GM21367 (cell line): ENCODE measurements around the gene DHTKD1.
"Not testable (repeated sequence)": the region's sequence is repeated elsewhere in the genome, so short reads cannot be mapped to it uniquely, and the experiment has no call there.

Source experiments
- ATAC-seq: cut with Tn5 transposase; IDR thresholded peaks from one replicate; pipeline ENCODE4 v1.9.1; 2021; ENCODE audit not compliant: unreplicated experiment

Gene DHTKD1

GRCh38 chr10:12062754-12063482, 5.8 kb upstream of the DHTKD1 start:
- ATAC-seq = no peak

DNA sequence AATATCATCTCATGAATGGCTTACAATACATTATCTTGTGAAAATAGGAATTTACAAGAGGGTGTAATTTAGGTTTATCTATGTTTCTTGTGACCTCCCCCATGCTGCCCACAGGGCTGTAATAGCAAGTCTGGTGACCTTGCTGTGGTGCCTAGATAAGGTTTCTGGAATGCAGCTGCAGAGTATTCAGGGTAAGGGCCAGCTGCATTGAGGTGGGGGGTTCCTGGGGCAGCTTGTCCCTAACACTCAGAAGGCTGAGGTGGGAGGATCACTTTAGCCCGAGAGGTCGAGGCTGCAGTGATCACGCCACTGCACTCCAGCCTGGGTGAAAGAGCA, 5.3 kb upstream of the DHTKD1 start:
- ATAC-seq = no peak

DNA sequence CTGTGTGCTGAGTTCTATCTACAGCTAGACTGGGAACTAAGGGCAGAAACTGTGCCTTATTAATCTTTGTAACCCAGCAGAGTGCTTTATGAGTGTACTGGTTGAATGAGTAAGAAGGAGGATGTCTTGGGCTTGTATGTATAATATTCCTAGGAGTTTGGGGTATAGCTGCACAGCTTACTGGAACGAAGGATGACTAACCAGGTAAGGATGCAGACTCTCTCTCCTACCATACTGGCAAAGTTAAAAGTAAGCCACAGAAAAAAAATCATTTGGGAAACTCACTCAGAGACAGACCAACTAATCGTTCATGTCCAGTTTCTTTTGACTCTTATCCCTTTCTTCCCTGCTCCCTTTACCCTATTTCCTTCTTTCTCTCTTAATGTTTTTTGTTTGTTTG, 1.4 kb upstream of the DHTKD1 start:
- ATAC-seq = no peak

DNA sequence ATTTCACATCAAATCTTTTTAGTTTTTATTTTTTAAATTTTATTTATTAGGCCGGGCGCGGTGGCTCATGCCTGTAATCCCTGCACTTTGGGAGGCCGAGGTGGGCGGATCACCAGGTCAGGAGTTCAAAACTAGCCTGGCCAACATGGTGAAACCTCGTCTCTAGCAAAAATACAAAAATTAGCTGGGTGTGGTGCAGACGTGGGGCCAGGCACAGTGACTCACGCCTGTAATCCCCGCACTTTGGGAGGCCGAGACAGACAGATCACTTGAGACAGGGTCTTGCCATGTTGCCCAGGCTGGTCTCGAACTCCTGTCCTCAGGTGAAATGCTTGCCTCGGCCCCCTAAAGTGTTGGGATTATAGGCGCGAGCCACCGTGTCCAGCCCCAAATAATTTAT, 2.7 kb downstream of the DHTKD1 start:
- not testable (repeated sequence) for ATAC-seq

DNA sequence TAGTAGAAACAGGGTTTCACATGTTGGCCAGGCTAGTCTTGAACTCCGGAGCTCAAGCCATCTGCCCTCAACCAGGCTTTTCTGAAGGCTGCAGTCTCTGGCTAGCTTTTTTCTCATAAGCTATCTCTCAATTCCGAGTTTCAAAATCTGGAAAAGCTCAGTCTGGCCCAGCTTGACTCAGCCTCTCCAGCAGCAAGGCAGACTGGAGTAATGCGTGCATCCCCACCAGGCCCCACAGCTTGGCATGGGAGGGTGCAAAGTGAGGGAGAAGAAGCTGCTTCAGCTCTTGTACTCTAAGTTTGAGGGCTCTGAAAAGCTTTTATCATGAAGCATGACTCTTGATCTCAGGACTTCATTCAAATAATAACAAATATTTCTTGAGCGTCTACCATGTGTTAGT, 4.8 kb downstream of the DHTKD1 start:
- ATAC-seq = no peak

- ATAC-seq = no peak
Observed at GRCh38 chr10:12077580-12078180, 8.9 kb downstream of the DHTKD1 start.

GRCh38 chr10:12081470-12081869, 12.7 kb downstream of the DHTKD1 start:
- no peak for ATAC-seq

GRCh38 chr10:12081879-12082557, 13.3 kb downstream of the DHTKD1 start:
- ATAC-seq = no peak

DNA sequence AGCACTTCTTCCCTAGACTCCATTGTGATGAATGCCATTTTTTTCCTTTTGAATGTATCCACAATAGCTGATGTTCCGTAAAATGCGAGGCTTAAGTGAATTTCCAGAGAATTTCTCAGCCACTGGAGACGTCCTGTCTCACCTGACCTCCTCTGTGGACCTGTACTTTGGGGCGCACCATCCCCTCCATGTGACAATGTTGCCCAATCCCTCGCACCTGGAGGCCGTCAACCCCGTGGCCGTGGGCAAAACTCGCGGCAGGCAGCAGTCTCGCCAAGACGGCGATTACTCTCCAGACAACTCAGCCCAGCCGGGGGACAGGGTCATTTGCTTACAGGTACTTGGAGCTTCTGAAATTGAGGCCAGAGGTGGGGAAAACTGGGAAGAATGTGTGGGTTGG, 20.2 kb downstream of the DHTKD1 start:
- no peak for ATAC-seq

- ATAC-seq = no peak
Observed at GRCh38 chr10:12091421-12091820, 22.7 kb downstream of the DHTKD1 start.

- ATAC-seq = not testable (repeated sequence)
Observed at GRCh38 chr10:12097361-12097760, 28.6 kb downstream of the DHTKD1 start.

DNA sequence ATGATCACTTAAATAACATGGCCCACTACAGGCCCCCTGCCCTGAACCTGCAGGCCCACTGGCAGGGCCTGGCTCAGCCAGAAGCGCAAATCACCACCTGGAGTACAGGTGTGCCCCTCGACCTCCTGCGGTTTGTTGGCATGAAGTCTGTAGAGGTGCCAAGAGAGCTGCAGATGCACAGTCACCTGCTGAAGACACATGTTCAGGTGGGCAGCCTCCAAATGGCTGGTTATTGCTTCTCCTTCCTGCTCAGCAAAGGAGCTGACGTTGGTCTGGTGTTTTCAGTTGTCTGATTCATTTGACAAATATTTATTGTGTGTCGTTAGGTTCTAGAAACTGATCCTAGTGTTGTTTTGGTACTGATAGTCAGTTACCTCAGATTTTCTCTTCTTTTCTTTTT, 29.0 kb downstream of the DHTKD1 start:
- no peak for ATAC-seq

DNA sequence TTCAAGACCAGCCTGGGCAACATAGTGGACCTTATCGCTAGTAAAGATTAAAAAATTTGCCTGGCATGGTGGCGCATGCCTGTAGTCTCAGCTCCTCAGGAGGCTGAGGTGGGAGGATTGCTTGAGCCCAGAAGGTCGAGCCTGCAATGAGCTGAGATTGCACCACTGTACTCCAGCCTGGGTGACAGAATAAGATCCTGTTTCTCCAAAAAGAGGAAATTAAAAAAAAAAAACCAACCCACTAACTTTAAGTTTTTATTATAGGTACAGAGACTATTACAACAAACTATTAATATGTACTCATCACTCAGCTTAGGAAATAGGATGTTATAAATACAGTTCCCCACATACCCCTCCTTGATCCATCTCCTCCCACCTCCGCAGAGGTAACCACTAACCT, 30.2 kb downstream of the DHTKD1 start:
- ATAC-seq = no peak

DNA sequence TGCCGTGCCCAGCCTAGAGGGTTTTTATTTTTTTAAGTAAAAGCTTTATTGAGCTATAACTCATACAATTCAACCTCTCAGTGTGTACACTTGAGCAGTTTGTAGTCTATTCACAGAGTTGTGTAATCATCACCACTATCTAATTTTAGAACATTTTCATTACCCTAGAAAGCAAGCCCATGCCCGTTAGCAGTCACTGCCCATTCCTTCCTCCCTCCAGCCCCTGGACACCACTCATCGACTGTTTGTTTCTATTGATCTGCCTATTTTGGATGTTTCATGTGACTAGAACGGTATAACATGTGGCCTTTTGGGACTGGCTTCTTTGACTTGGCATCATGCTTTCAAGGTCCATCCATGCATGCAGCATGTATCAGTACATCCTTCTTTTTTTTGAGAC, 35.0 kb downstream of the DHTKD1 start:
- ATAC-seq = no peak

GRCh38 chr10:12107781-12108180, 39.0 kb downstream of the DHTKD1 start:
- ATAC-seq = no peak

- ATAC-seq = no peak
Observed at GRCh38 chr10:12109286-12109685, 40.5 kb downstream of the DHTKD1 start.

- no peak for ATAC-seq
Observed at GRCh38 chr10:12111528-12111927, 42.8 kb downstream of the DHTKD1 start.

GRCh38 chr10:12113627-12114026, 44.9 kb downstream of the DHTKD1 start:
- ATAC-seq = no peak

- no peak for ATAC-seq
Observed at GRCh38 chr10:12121673-12122072, 52.9 kb downstream of the DHTKD1 start.

DNA sequence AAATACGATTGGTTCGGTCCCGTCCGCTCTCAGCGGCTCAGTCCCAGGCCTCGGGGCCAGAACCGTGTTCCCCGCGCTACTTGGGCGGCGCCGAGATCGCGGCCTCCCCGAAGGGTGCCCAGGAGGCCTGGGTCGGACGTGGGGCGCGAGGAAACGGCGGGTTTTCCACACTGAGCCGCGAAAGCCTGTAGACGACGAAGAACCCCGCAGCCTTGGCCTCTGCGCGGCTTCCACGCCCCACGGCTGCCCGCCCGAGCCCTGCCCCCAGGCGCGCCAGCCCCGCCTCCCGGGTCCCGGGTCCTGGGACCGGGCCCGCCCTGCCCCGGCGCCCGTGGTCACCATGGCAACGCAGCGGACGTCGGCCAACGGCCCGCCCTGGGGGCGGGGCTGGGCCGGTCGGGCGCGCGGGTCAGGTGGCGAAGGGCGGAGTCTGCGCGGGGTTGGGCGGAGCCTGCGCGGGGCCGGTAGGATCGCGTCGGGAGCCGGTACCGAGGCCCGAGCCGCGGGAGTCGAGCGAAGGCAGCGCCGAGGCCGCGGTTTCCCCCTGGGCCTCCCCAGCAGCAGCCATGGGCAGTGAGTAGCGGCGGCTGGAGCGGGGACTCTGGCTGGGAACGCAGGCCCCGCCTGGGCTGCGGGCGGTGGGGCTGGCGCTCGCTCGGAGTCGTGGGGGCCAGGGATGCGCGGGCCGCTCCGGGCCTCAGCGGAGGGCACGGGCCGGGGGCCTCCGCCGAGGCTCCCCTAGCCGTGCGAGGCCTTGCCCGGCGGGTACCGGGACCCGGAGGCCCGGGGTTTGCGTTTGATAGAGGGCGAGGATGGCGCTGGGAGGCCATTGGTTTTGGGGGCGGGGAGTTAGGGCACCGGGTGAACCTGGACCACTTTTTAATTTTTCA, 60.7 kb downstream of the DHTKD1 start, which contains the start of gene SEC61A2:
Gene SEC61A2, plus strand, starts transcription at position 456 of the 890 bp plus-strand sequence. Its CDS starts 111 bp downstream, at position 567.
- peak; percentile 84 for ATAC-seq

GRCh38 chr10:12130237-12130872, 61.6 kb downstream of the DHTKD1 start:
- peak; percentile 43 for ATAC-seq
